GM19240 (cell line): ENCODE data around the gene OR4N5.
"Not testable (repeated sequence)": the region's sequence is repeated elsewhere in the genome, so short reads cannot be mapped to it uniquely, and the experiment has no call there.

Experiments used
- DNase-seq: peaks from one replicate; pipeline ENCODE4 v3.0.0; 2011; ENCODE audit warnings: low spot score; ENCODE audit not compliant: insufficient read length

Gene OR4N5

GRCh38 chr14:20138520-20138919 lies at the start of gene OR4N5:
Gene OR4N5, plus strand, starts transcription at chr14:20138820. Its CDS starts 4,916 bp downstream, at chr14:20143736.
- no peak for DNase-seq

- no peak for DNase-seq
Measured at GRCh38 chr14:20092050-20092449, 46.6 kb upstream of the OR4N5 start.

- DNase-seq, result no peak
Measured at GRCh38 chr14:20093442-20093841, 45.2 kb upstream of the OR4N5 start.

- not testable (repeated sequence) for DNase-seq
Measured at GRCh38 chr14:20098926-20099770, 39.5 kb upstream of the OR4N5 start.

- no peak for DNase-seq
Measured at GRCh38 chr14:20110438-20110837, 28.2 kb upstream of the OR4N5 start, which contains the start of gene OR4K17. Gene OR4K17, plus strand, starts transcription at chr14:20110739. Its CDS starts 6,761 bp downstream, at chr14:20117500.

- no peak for DNase-seq
Measured at GRCh38 chr14:20112321-20112720, 26.3 kb upstream of the OR4N5 start.

- DNase-seq, result no peak
Measured at GRCh38 chr14:20116748-20117147, 21.9 kb upstream of the OR4N5 start.

- DNase-seq, result no peak
Measured at GRCh38 chr14:20118795-20119194, 19.8 kb upstream of the OR4N5 start.

GRCh38 chr14:20143911-20144310 lies 5.3 kb downstream of the OR4N5 start:
- DNase-seq, result no peak

GRCh38 chr14:20144820-20145219 lies 6.2 kb downstream of the OR4N5 start:
- no peak for DNase-seq

GRCh38 chr14:20164462-20164861 lies 25.8 kb downstream of the OR4N5 start:
- DNase-seq, result no peak

- no peak for DNase-seq
Measured at GRCh38 chr14:20167091-20167490, 28.5 kb downstream of the OR4N5 start.

GRCh38 chr14:20169852-20170251 lies 31.2 kb downstream of the OR4N5 start:
- not testable (repeated sequence) for DNase-seq

- not testable (repeated sequence) for DNase-seq
Measured at GRCh38 chr14:20174205-20174604, 35.6 kb downstream of the OR4N5 start.

- no peak for DNase-seq
Measured at GRCh38 chr14:20176330-20176729, 37.7 kb downstream of the OR4N5 start.

- DNase-seq, result no peak
Measured at GRCh38 chr14:20177433-20177974, 38.9 kb downstream of the OR4N5 start.

- DNase-seq, result no peak
Measured at GRCh38 chr14:20179218-20179617, 40.6 kb downstream of the OR4N5 start.

- DNase-seq, result no peak
Measured at GRCh38 chr14:20179880-20180279, 41.3 kb downstream of the OR4N5 start.

GRCh38 chr14:20180486-20180885 lies 41.9 kb downstream of the OR4N5 start:
- no peak for DNase-seq

- DNase-seq, result no peak
Measured at GRCh38 chr14:20184181-20184580, 45.6 kb downstream of the OR4N5 start.

GRCh38 chr14:20190596-20190995 lies 52.0 kb downstream of the OR4N5 start, which contains the start of gene OR11G2:
Gene OR11G2, plus strand, starts transcription at chr14:20190896. Its CDS starts 6,542 bp downstream, at chr14:20197438.
- no peak for DNase-seq

GRCh38 chr14:20191396-20191795 lies 52.8 kb downstream of the OR4N5 start:
- no peak for DNase-seq

GRCh38 chr14:20194101-20194500 lies 55.5 kb downstream of the OR4N5 start:
- no peak for DNase-seq
